Measurements from ENCODE around the gene DNAJC9. TPM values are rescaled to one million over a fixed set of nuclear protein-coding genes. Genes with fewer than 3 reads are reported as not detected.

DNAJC9 gene
- polyA plus RNA-seq, 12 donors: 15.6 to 25.5 (median 21.3) TPM; not detected in 1

- DNase-seq: no peak
These were observed 771 bp downstream of the DNAJC9 start for GRCh38 chr10:73246322-73246645.

GRCh38 chr10:73244866-73245477 is 2.1 kb downstream of the DNAJC9 start:
- DNase-seq: no peak

DNA sequence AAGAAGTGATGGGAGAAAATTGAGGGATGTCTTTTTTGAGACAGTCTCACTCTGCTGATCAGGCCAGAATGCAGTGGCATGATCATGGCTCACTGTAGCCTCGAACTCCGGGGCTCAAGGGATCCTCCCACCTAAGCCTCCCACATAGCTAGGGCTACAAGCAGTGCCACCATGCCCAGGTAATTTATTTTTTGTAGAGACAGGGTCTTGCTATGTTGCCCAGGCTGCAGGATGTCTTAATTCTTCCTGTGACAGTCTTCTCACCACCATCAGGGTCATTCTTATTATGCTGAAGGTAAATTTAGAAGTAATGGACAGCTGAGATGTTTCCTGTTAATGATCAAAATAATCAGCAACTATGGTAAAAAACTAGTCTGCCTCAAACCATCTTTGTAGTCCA is 7.1 kb downstream of the DNAJC9 start:
- no peak for DNase-seq

DNA sequence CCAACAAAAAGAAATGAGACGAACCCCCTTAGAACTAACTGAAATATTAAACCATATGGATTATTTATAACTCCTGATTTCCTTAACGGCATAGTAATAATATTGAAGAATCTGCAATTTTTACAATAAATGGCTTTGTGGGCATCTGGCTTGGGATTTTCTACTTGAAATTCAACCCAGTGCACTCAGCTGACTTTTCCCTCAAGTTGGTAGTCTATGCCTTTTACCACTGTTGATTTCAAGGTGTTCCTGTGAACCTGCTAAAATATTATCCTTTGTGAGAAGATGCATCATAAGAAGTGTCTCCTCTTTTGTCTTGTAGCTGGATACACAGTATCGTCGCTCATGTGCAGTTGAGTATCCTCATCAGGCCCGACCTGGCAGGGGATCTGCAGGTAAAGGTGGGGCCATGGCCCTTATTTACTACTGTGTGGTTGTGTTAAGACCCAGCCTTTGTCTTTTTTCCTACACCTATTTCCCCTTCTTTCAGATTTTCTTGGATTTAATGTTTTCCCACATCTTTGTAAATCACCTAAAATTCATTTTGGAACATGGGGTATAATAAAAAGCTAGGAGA is 8.0 kb downstream of the DNAJC9 start:
- DNase-seq: no peak

- no peak for DNase-seq
These were observed 12.4 kb downstream of the DNAJC9 start for GRCh38 chr10:73234695-73235094.

DNA sequence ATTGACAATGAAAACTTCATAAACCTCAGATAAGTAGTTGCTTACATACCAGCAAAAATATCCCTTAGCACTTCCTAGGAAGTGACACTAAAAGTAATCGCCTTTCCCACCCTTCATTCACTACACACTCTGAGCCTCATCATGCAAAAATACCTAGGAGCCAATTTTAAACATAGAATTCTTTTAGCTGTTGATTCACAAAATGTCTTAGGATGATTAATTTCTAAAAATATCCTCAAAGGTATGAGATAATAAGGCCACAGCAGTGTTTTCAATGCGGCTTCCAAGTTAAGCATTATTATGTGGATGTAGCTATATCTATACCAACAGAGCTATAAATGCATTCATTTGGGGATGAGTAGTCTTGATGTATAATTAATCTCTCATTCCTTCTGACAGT is 13.2 kb downstream of the DNAJC9 start:
- DNase-seq: no peak

GRCh38 chr10:73232887-73233286 is 14.2 kb downstream of the DNAJC9 start:
- DNase-seq: no peak

- no peak for DNase-seq
These were observed 17.5 kb downstream of the DNAJC9 start for GRCh38 chr10:73229567-73229966.

GRCh38 chr10:73228247-73228646 is 18.8 kb downstream of the DNAJC9 start:
- no peak for DNase-seq

- no peak for DNase-seq
These were observed 20.4 kb downstream of the DNAJC9 start for GRCh38 chr10:73226663-73227062.

DNA sequence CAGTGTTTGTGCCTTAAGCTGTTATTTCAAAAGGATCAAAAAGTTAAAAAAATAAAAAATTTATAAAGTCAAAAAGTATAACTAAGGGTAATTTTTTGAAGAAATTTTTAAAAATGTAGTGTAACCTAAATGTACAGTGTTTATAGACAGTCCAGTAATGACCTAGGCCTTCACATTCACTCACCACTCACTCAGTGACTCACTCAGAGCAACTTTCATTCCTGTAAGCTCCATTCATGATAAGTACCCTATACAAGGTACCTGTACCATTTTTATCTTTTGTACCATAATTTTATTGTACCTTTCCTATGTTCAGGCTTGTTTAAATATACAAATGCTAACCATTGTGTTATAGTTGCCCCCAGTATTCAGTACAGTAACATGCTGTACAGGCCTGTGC is 21.5 kb downstream of the DNAJC9 start:
- DNase-seq: no peak

- DNase-seq: no peak
These were observed 26.1 kb downstream of the DNAJC9 start for GRCh38 chr10:73220989-73221388.

GRCh38 chr10:73219384-73219783 is 27.7 kb downstream of the DNAJC9 start:
- no peak for DNase-seq

DNA sequence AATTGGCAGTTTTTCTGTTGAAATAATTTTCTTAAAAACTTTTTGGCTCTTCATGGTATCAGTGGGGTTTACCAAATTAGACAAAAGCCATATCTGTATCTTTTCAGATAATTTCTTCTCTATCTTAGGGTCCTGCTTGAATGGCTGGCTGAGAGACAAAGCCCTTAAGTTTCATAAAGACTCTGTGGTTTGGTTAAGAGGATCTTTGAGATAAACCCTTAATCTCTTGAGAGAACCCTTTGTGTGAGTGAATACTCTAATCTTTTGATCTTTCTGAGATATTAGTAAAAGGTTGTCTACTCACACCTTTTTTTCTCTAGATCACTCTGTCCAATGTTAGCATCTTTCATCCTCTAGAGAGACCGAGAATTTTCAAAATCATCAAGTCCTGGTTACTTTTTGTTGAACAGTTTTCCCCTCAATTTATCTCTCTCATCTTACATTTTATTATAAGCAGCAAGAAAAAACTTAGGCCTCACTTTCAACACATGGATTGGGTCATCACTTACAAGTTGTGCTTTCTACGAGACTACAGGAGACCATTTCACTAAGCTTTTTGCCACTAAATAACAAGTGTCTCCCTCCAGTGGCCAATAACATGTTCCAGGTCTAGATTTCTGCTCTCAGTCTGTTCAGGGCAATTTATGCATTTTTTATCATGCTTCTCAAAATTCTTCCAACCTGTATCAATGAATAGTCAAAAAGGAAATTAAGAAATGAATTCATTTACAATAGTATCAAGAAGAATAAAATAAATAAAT is 28.4 kb downstream of the DNAJC9 start:
- no peak for DNase-seq

GRCh38 chr10:73217628-73218027 is 29.4 kb downstream of the DNAJC9 start:
- DNase-seq: no peak

- DNase-seq: no peak
These were observed 31.3 kb downstream of the DNAJC9 start for GRCh38 chr10:73215749-73216148.

DNA sequence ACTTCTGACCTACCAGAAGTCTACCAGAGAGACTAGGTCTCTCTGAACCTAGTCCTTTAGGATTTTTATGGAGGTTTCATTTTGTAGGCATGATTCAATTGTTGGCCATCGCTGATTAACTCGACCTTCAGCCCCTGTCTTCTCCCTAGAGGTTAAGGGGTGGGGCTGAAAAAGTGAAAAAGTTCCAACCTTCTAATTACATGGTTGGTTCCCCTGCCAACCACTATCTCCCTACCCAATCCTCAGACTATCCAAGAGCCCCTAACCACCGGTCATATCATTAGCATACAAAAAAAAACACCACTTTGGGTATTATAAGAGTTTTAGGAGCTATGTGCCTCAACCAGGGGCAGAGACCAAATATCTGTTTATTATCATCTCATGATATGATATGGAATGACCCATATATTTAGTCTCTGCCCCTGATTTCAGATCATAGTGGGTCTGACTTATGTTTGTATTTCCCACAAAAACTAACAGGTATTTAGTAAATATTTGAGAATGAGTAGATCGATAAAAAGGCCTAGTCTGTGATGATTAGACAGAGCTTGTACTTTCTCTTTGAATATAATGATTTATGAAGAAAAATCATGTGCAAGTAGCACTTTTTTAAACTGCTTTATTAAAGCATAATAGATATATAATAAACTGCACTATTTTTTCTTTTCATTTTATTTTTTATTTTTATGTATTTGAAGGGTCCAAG is 35.8 kb downstream of the DNAJC9 start:
- DNase-seq: no peak

GRCh38 chr10:73210395-73211105 is 36.5 kb downstream of the DNAJC9 start:
- DNase-seq: no peak

DNA sequence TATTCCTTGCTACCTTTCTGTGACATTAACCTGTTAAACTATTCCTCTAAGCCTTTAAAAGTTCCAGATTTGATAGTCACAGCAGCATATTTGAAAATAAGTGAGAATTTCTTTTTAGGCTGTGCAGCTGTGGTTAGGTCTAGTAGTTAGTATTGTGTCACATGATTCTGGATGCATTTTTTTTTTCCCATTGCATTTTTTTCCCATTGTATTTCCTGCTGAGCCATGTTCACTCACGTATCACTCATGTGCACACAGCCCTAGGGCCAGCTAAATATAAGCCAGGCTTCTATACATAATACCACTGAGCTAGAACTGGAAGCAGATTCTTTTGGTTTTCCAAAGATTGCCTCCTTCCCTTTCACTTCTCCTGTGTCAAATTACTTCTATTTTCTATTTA is 37.4 kb downstream of the DNAJC9 start:
- DNase-seq: no peak

- DNase-seq: no peak
These were observed 39.2 kb downstream of the DNAJC9 start for GRCh38 chr10:73207883-73208282.

DNA sequence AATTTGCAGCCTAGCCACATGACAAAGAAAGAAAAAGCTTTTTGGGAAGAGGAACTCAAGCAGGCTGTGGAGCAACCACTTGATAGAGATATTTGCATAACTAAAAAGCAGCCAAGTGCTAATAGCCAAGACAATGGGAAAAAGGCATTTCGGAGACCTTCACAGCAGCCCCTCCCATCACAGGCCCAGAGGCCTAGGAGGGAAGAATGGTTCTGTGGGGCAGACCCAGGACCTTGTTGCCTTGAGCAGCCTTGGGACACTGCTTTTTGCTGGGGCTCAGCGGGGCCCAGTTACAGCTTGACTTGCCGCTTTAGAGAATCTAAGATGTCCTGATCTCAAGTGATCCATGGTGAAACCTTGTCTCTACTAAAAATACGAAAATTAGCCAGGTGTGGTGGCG is 40.7 kb downstream of the DNAJC9 start:
- DNase-seq: no peak

DNA sequence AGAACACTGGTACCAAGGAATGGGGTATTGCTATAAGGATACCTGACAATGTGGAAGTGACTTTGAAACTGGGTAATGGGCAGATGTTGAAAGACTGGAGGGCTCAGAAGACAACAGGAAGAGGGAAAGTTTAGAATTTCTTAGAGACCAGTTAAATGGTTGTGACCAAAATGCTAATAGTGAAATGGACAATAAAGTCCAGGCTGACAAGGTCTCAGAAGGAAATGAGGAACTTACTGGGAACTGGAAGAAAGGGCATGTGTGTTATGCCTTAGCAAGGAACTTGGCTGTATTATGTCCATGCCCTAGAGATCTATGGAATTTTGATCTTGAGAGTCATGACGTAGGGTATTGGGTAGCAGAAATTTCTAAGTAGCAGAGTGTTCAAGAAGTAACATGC is 41.2 kb downstream of the DNAJC9 start:
- DNase-seq: no peak
